Activated gamma-delta T cell (primary cell): ENCODE results near the gene GRIK2.

Source experiments
- DNase-seq: peaks from one replicate; lab custom pipeline; 2025; lab: John Stamatoyannopoulos, UW

The GRIK2 gene

DNA sequence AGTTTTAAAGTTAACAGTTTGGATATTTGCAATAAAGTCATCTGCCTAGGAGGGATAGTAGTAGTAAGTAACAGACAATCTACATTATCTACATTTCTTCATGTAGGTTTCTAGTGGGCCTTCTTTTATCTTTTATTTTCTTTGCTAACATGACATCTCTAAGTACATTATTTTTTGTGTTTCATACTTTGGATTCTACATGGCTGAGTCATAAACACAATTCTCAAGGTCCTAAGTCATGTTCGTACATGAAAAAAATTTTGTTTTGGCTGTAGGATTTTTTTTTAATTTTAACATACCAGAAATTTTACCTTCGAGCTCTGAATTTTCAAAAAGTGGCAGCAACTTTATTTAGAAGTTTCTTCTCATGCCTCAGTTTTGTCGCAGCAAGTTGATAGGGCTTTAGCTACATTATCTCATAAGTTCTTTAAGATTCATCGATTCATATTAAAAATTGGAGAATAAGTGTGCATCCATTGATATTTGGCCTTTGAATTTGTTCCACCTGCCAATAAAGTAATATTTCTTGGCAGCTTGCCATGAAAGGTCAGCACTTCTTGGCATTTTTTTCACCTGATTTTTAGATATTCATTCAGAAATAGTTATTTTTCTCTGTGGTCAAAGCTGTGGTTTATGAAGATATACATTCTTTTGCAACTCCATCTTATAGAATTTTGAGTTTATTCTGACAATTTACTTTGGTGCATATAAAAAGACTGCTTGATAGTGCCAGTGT, 146.2 kb downstream of the GRIK2 start:
- no peak for DNase-seq

DNA sequence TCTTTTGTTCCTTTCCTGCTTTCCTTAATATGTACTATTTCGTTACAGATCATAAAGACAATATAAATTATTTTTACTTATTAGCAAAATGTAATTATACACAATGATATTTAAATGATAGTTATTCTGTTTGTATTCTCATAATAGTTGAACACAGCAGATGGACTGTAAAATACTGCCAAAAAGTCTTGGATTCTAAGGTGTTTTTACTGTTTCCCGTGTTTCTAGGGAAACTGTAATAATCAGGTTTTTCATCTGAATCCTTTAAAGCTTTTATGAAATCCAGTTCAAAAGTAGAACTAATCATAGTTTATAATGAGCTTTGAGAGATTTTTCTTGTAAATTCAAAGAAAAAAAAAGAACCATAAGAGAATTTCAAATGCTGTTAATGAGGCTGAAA, 148.4 kb downstream of the GRIK2 start:
- DNase-seq = no peak

DNA sequence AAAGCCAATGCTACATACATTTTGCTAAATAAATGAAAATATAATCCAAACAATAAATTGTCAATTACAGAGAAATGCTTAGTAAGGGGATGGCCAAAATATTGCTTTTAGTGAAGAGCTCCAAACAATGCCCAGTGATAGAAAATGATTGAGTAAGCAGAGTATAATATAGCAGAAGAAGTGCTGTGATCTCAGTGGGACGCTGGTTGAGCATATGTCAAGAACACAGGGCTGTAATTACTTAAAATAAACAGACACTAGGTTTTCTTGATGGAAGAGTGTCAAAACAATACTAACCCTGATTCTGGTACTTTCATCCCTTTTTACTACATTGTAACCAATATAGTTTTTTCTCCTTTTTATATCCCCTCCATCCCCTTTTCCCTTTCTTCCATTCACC, 150.3 kb downstream of the GRIK2 start:
- no peak for DNase-seq

DNA sequence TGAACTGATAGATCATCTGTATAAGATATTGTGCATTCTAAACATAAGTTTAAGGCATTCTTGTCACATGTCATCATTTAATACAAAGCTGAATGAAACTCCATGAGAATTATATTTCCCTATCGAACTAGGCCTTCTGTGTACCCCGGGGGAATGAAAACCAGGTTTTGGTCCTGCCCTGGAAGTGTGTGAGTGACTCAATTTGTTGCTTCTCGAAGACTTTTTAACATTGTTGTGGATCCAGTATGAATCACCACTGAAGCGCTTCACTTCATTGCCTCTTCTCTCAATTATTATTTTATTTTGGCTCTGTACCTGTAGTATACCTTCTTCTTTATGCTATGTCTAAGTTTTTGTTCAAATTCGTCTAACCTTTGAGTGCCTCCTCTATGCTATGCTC, 150.8 kb downstream of the GRIK2 start:
- DNase-seq = no peak

DNA sequence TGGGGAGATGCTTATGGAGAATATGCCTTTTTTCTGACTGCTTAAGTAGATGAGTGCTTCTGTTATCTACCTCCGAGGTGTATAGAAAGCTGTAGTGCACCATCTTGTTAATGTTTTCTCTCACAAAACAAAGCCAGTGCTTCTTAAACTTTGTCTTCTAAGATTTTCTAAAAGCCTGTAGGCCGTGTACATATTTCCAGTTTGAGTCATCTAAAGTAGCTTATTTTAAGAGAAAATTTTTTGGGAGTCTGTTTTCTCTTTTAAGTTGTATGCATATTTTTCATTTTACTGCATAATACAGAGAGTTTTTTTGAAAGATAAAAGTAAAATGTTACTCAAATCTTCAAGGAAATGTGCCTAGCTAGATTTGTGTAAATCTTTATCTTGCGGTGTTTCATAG, 151.7 kb downstream of the GRIK2 start:
- no peak for DNase-seq

DNA sequence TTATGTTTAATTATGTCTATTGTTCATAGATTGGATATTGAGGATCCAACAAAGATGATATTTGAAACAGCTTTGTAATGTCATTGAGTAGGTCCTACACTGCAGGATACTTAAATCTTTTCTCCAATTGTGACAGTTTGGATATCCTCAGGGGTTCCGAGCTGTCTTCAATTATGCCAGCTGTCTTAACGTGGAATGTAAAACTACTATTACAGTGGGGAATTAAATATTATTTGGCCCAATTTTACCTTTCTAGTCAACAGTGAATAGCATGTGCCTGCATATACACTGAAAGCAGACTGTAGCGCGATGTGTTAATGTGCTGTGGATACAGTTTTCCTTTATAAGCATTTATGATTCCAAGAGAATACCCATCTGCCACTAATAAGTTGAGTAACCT, 156.9 kb downstream of the GRIK2 start:
- no peak for DNase-seq

DNA sequence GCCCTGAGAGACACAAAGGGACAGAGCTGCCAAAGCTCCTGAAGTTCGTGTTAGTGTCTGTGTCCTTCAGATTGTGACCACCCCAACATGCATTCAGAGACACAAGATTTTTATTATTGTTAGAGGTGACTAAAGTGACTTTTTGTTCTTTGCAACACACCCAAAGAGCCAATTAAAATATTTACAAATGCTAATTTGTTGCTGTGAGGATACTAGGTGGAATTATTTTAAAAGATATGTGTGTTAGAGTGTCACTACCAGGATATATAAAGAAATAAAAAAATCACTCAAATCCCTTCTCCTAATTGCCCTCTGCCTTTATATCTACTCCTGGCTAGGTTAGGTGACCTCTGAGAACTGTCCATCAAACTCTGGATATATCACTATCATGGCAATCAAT, 160.7 kb downstream of the GRIK2 start:
- no peak for DNase-seq

DNA sequence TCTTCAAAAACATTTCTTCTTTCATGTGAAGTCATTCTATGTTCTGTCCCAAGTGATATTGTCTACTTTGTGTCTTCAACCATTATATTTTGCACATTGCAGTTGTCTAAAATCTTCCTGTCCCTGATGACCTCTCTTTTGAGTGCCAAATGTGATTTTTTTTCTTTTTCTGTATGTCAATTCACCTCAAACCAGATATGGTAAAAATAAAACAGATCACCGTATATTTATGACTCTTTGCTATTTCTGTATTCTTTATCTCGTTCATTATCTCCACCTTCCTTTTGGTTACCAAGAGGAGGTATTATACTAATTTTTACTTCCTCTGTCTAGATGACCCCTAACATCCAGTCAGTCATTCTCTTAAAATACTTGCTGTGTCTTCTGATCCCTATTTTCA, 165.2 kb downstream of the GRIK2 start:
- DNase-seq = no peak

DNA sequence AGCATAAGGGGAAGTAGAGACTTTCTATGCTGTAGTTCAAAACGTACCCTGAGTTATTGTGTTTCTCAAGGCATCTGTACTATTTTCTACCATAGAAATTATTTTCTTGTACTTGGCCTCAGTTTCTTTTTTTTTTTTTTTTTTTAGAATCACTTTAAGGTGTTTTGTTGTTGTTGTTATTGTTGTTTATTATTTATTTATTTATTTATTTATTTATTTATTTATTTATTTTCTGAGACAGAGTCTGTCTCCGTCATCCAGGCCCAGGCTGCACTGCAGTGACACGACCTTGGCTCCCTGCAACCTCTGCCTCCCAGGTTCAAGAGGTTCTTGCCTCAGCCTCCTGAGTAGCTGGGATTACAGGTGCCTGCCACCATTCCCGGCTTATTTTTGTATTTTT, 179.1 kb downstream of the GRIK2 start:
- DNase-seq = no peak

DNA sequence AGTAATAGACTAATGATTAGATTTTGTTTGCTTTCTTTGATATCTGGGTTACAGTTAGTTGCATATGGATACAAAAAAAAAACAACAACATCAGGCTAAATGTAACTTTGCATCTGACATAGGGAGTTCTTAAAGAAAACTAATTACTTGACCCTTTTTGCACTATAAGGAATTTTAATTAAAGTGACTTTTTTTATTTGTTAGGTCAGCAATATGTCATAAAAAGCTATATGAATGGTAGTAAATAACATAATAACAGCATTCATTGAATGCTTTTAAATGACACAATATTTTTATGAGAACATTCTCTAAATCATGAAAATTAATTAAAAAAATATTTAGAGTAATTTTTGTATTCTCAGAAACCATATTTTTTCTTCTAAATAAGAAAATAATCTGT, 183.6 kb downstream of the GRIK2 start:
- DNase-seq = no peak

DNA sequence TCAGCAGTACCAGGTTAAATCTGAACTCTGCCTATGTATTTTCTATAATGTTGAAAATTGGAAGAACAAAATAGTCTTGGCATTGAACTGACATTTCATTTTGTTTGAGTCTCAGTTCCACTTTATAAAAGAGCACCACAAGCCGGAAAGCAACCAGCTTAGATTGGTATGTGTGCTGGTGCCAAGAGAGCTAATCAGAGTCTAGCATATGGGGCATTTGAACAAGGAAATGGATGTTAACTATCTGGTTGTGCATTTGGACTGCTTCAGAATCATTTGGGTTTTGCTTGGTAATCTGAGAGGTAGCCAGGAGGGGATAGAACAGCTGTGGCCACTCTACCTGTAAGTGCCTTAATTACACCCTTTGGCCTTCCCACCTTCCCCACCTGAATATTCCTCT, 184.8 kb downstream of the GRIK2 start:
- no peak for DNase-seq

DNA sequence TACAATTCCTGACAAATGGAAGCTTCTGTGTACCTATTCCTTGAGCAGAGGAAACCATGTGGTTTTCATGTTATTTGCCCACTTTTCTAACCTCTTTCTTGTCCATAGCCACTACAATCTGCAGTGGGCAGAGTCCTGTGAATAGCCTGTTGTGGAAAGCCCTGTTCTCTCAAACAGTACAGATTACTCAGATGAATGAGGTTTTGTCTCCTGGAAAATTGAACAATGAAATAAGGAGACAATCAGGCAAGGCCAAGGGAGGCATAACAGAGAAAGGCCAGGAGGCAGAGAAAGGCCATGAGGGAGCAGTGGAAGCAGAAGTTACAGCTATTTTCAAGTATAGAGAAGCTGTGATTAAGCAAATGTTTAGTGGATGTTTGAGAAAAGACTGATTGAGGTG, 189.3 kb downstream of the GRIK2 start:
- no peak for DNase-seq

DNA sequence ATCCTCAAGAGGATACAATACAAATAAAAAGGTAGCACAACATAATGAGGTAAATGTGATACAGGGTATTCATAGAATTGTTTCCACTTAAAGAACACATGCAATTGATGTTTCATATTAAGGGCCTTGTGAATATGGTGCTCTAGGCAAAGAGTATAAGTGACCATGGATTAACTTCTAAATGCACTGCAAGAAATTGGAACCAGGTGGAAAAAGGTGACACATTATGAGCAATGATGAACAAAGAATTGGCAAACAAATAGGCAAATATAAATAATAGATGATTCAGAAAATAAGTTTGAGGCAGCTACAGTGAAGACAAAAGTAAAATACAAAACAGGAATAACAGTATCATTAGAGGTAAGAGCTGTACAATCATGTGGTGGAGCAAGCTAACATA, 192.0 kb downstream of the GRIK2 start:
- DNase-seq = no peak

DNA sequence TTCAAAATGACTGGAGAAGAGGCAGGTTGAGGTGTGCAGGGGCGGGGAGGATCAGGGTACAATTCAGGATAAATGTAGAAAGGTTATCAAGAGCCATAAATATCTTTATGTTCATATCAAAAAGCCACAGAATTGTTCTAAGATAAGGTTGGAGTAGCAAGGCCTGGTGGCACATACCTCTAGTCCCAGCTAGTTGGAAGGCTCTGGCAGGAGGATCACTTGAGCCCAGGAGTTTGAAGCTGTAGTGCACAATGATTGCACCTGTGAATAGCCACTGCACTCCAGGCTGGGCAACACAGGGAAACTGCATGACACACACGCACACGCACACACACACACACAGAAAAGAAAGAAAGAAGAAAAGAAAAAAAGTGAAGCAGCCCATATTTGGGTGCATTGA, 194.8 kb downstream of the GRIK2 start:
- no peak for DNase-seq

DNA sequence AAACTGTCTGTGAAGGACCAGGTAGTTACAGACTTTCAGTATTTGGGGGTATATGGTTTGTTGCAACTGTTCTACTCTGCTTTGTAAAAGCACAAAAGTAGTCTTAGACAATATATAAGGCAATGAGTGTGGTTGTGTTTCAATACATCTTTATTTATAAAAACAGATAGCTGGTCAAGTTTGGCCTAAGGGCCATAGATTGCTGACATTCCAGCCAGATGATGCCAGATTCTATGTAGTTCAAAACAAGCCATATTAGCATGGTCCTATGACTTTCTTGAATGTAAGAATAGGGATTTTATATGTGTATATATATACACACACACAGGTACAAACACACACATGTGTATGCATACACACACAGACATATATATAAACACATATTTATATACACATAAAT, 201.8 kb downstream of the GRIK2 start:
- DNase-seq = no peak

DNA sequence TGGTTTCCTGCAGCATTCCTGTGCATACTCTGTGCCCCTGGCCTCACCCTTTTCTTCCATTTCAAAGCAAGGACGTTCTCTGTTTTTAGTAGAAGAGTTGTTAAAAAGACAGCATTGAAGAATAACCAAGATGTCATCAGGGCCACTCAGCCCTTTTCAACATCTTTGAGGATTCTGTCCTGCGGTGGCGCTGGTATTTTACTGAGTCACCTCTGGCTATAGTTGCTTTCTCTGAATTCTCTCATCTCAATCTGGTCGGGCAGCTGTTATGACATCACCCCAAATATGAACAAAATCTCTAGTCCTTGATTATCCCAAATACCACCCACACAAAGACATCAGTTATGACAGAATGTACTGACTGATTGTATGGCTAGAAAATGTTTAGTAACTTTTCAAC, 204.2 kb downstream of the GRIK2 start:
- no peak for DNase-seq

DNA sequence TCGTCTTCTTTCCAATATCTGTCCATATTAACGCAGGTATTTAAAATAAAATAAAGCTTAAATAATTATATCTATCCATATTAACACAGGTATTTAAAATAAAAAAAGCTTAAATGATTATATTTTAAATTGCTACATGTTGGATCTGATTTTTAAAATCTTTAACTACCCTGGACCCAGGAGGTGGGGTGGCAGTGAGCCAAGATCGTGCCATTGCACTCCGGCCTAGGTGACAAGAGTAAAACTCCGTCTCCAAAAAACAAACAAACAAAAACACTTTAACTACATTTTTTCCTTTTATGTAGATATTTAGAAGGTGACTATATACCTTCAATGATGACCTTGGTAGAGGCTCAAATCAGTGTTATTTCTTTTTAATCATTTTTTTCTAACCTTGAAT, 211.9 kb downstream of the GRIK2 start:
- no peak for DNase-seq

DNA sequence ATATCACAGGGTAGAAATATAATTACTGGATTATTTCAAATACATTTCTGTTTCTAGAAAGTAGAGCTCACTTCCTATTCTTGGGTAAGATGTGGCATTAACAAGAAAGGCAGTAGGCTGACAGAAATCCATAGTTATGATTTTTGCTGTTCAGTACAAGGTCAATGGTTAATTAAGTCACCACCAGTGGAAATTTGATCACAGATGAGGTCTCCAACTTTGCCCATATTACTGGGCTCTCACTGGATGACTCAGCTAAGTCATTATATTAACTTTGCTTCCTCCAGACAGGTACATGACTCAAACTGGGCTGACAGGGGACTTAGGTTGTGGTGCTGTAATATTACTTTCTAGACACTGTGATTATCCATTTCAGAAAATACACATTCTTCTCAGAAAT, 212.4 kb downstream of the GRIK2 start:
- DNase-seq = no peak

DNA sequence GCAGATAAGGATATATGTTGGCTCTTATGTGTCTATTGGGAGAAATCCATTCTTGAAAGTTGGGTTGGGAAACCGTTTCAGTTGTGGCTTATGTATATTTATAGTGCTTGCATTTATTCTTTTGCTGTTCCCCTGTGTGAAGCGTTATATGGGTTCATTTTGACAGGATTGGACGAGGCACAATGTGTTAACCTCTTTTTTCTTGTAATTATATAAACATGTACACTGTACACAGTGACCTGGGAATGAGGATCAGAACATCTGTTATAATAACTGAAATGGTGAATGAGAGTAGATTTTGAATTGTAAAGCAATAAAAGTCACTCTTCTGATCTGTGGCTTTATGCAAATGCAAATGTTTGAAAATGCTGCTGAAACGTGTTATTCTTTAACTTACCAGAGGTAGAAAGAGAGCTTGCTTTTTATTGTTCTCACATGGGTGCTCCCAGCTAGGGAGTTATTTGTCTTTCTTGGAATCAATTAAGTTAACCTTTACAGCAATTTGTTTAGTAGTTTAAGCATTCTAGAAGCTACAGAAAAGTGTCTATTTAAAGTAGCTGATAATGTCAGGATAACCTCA, 213.7 kb downstream of the GRIK2 start:
- no peak for DNase-seq

DNA sequence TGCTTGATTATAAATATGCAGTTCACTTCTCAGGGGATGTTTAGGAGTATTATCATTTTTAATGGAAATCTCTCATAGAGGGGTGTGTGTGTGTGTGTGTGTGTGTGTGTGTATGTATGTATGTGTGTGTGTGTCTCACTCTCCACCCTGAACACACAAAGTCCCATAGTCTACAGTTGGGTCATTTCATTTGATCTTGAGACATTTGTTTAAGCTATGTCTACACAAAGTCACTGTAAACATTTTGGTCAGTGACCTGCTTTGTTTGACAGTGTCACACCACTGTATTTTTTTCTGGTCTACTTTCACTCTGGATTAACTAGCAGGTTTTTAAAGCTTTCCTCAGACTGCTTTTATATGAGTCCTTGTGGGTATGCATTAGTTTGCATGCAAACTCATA, 215.2 kb downstream of the GRIK2 start:
- DNase-seq = no peak

DNA sequence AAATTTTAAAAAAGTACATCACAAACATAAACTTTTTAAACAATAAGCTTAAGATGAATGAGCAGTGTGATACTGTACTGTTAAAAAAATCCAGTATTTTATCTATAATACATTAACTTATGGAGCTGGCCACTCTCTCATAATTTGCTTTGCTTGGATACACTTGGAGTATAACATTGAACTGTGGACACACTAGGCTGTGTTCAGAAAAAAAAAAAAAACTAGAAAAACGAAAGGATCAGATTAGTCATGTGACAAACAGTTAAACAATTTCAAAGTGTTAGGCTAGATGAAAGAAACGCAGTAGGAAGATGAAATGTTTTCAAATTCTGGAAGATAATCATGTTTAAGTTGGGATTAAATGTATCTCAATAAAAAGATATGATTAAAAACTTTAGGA, 220.0 kb downstream of the GRIK2 start:
- DNase-seq = no peak

DNA sequence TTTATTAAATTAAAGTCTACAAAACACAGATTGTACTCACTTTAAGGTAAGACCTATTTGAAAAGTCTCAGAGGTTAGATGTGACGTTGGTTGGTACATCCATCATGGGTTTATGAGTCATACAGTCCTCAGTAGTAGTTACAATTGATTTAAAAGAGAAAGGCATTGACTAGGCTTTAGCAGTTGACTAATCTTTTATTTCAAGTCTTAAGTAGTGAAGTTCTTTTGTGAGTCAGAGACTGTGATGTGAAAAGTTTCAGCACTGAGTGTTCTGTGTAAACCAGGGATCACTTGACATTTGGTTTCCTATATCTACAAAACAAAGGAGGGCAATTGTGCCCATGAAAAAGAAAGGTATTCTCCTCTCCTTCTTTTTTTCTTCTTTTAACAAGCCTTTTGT, 221.3 kb downstream of the GRIK2 start:
- no peak for DNase-seq

DNA sequence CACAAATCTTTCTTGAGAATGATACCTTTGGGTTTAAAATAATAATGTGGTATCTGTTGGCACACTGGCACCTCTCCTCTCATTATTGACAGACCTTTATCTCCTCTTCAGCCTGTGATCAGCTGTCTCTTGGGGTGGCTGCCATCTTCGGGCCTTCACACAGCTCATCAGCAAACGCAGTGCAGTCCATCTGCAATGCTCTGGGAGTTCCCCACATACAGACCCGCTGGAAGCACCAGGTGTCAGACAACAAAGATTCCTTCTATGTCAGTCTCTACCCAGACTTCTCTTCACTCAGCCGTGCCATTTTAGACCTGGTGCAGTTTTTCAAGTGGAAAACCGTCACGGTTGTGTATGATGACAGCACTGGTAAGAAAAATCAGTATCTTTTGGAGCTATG, 232.8 kb downstream of the GRIK2 start:
- DNase-seq = no peak

DNA sequence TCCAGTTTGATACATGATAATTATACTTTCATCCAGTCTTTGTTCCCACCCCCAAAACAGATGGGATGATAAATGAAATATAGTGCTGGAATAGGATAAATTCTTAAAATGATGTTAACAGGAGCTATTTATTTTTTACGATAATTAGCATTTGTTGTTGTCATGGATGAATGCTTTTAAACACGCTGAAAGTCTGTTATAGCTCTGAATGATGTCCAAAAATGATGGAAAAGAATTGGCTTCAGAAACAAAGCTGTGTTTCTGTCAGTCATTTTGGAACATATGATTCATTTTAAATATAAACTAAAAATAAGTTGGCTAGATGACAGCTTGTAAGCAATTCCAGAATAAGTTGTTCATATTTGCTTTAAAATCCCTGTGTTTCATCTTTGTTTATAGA, 237.4 kb downstream of the GRIK2 start:
- no peak for DNase-seq
